Measurements from ENCODE around the gene COL23A1.

The COL23A1 gene

GRCh38 chr5:178479261-178479660, 110.9 kb downstream of the COL23A1 start:
- Histone ChIP-seq H3K27ac (ENCODE audit: low read length) (no peak overlapping the region), H3K4me2 (ENCODE audit: low read depth, low read length) (no peak overlapping the region), H3K27me3 (replicated peaks; ENCODE audit: insufficient read depth, low read length) (peaks cover 41% of the 10 kb centered on the region), H3K9me2 (replicated peaks; ENCODE audit: insufficient read depth, low read length) (no peaks in the 10 kb centered on the region), H3K9ac (ENCODE audit: low read length) (no peak overlapping the region), H4K20me1 (ENCODE audit: insufficient read depth, low read length) (no peaks in the 10 kb centered on the region), H3K9me3 (replicated peaks; ENCODE audit: insufficient read depth, low read length) (no peaks in the 10 kb centered on the region), H3K4me3 (ENCODE audit: low read length) (no peak overlapping the region), H3F3A (ENCODE audit: insufficient read depth, low read length) (no peaks in the 10 kb centered on the region), H2AFZ (ENCODE audit: low read length) (no peak overlapping the region), H3K36me3 (replicated peaks; ENCODE audit: insufficient read depth, low read length) (no peaks in the 10 kb centered on the region), H3K4me1 (ENCODE audit: low read length) (no peaks in the 10 kb centered on the region), H3K79me2 (ENCODE audit: low read length) (no peaks in the 10 kb centered on the region)
- TF ChIP-seq EZH2phosphoT487 (IDR thresholded peaks at IDR 0.05; ENCODE audit: low read length) (no peak), EZH2 (optimal IDR thresholded peaks at IDR 0.05; ENCODE audit: low read depth, low read length) (no peak), CTCF (IDR thresholded peaks at IDR 0.05; ENCODE audit: low read length) (no peak)
- DNase-seq = no peak

DNA sequence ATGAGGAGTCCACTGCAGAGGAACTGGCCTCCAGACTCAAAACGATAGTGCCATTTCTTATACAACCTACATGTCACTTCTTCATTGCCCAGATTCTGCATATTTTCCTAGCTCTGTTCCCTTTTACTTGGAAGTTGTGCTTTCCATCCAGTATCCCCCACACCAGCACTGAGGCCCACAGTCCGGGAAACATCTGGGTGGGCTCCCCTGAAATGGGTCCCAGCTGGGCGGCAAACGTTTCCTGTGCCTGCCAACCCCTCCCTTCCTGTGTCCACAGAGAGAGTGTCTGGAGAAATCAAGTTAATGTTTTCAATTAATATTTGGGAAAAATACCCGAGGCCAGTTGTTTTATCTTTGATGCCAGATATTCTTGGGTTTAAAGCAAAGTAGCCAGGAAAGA, 111.8 kb downstream of the COL23A1 start:
- H3K4me1 ChIP-seq (ENCODE audit: low read length) = no peaks in the 10 kb centered on the region
- H4K20me1 ChIP-seq (ENCODE audit: insufficient read depth, low read length) = no peaks in the 10 kb centered on the region
- H3K27ac ChIP-seq (ENCODE audit: low read length) = no peak overlapping the region
- no peak overlapping the region for H3K9ac ChIP-seq (ENCODE audit: low read length)
- TF ChIP-seq EZH2 (optimal IDR thresholded peaks at IDR 0.05; ENCODE audit: low read depth, low read length) (no peak), CTCF (IDR thresholded peaks at IDR 0.05; ENCODE audit: low read length) (no peak), EZH2phosphoT487 (IDR thresholded peaks at IDR 0.05; ENCODE audit: low read length) (no peak)
- no peaks in the 10 kb centered on the region for H3F3A ChIP-seq (ENCODE audit: insufficient read depth, low read length)
- peaks cover 32% of the 10 kb centered on the region for H3K27me3 ChIP-seq (replicated peaks; ENCODE audit: insufficient read depth, low read length)
- DNase-seq = no peak
- H3K36me3 ChIP-seq (replicated peaks; ENCODE audit: insufficient read depth, low read length) = no peaks in the 10 kb centered on the region
- no peaks in the 10 kb centered on the region for H3K79me2 ChIP-seq (ENCODE audit: low read length)
- H3K9me3 ChIP-seq (replicated peaks; ENCODE audit: insufficient read depth, low read length) = no peaks in the 10 kb centered on the region
- H2AFZ ChIP-seq (ENCODE audit: low read length) = no peak overlapping the region
- H3K4me2 ChIP-seq (ENCODE audit: low read depth, low read length) = no peak overlapping the region
- H3K9me2 ChIP-seq (replicated peaks; ENCODE audit: insufficient read depth, low read length) = no peaks in the 10 kb centered on the region
- H3K4me3 ChIP-seq (ENCODE audit: low read length) = no peak overlapping the region

GRCh38 chr5:178477802-178478201, 112.4 kb downstream of the COL23A1 start:
- no peak overlapping the region for H3K4me2 ChIP-seq (ENCODE audit: low read depth, low read length)
- H3K9me2 ChIP-seq (replicated peaks; ENCODE audit: insufficient read depth, low read length) = no peaks in the 10 kb centered on the region
- TF ChIP-seq CTCF (IDR thresholded peaks at IDR 0.05; ENCODE audit: low read length) (no peak), EZH2 (optimal IDR thresholded peaks at IDR 0.05; ENCODE audit: low read depth, low read length) (no peak), EZH2phosphoT487 (IDR thresholded peaks at IDR 0.05; ENCODE audit: low read length) (no peak)
- H3K27me3 ChIP-seq (replicated peaks; ENCODE audit: insufficient read depth, low read length) = peaks cover 26% of the 10 kb centered on the region
- H3K79me2 ChIP-seq (ENCODE audit: low read length) = no peaks in the 10 kb centered on the region
- H3K4me1 ChIP-seq (ENCODE audit: low read length) = no peaks in the 10 kb centered on the region
- no peak for DNase-seq
- H2AFZ ChIP-seq (ENCODE audit: low read length) = no peak overlapping the region
- H3K4me3 ChIP-seq (ENCODE audit: low read length) = no peak overlapping the region
- H3K9me3 ChIP-seq (replicated peaks; ENCODE audit: insufficient read depth, low read length) = no peaks in the 10 kb centered on the region
- H3F3A ChIP-seq (ENCODE audit: insufficient read depth, low read length) = no peaks in the 10 kb centered on the region
- H3K36me3 ChIP-seq (replicated peaks; ENCODE audit: insufficient read depth, low read length) = no peaks in the 10 kb centered on the region
- no peak overlapping the region for H3K9ac ChIP-seq (ENCODE audit: low read length)
- H3K27ac ChIP-seq (ENCODE audit: low read length) = no peak overlapping the region
- H4K20me1 ChIP-seq (ENCODE audit: insufficient read depth, low read length) = no peaks in the 10 kb centered on the region

All from MM.1S (cell line).